Stimulated activated memory B cell treated with anti-CD40 and anti-IgM and Interleukin-4, amounts not matched to agents 10 μg/mL and 1 μg/mL and 100 μg/mL, for 72 hours (primary cell): ENCODE measurements around the gene IFITM5.
A peak's percentile ranks its signal among the peaks of the same experiment; 100 is the strongest.
"Not testable (repeated sequence)": the region's sequence is repeated elsewhere in the genome, so short reads cannot be mapped to it uniquely, and the experiment has no call there.

Experiments
- ATAC-seq: fragments of 150-1000 bp; cut with Tn5 transposase; 2 replicates; pipeline ENCODE4 v1.10.0; 2021
- H3K27ac Mint-ChIP-seq: one replicate; pipeline ENCODE4 v1.8.0; 2022; ENCODE audit warnings: mild to moderate bottlenecking, mixed read lengths
- H3K27me3 Mint-ChIP-seq: one replicate; pipeline ENCODE4 v1.8.0; 2022; ENCODE audit warnings: mixed read lengths
- H3K36me3 Mint-ChIP-seq: one replicate; pipeline ENCODE4 v1.8.0; 2022; ENCODE audit warnings: mixed read lengths
- H3K4me1 Mint-ChIP-seq: one replicate; pipeline ENCODE4 v1.8.0; 2022; ENCODE audit warnings: mixed read lengths
- H3K4me3 Mint-ChIP-seq: one replicate; pipeline ENCODE4 v1.8.0; 2022; ENCODE audit warnings: mild to moderate bottlenecking, moderate library complexity, mixed read lengths
- H3K9me3 Mint-ChIP-seq: one replicate; pipeline ENCODE4 v1.8.0; 2022; ENCODE audit warnings: mixed read lengths

The IFITM5 gene

GRCh38 chr11:318405-319120 is 19.2 kb upstream of the IFITM5 start:
- not testable (repeated sequence) for H3K27ac Mint-ChIP-seq, H3K36me3 Mint-ChIP-seq, H3K4me3 Mint-ChIP-seq, H3K9me3 Mint-ChIP-seq, H3K27me3 Mint-ChIP-seq
- peaks cover 49% of the 10 kb centered on the region for H3K4me1 Mint-ChIP-seq
- peak; percentile 71 for ATAC-seq

DNA sequence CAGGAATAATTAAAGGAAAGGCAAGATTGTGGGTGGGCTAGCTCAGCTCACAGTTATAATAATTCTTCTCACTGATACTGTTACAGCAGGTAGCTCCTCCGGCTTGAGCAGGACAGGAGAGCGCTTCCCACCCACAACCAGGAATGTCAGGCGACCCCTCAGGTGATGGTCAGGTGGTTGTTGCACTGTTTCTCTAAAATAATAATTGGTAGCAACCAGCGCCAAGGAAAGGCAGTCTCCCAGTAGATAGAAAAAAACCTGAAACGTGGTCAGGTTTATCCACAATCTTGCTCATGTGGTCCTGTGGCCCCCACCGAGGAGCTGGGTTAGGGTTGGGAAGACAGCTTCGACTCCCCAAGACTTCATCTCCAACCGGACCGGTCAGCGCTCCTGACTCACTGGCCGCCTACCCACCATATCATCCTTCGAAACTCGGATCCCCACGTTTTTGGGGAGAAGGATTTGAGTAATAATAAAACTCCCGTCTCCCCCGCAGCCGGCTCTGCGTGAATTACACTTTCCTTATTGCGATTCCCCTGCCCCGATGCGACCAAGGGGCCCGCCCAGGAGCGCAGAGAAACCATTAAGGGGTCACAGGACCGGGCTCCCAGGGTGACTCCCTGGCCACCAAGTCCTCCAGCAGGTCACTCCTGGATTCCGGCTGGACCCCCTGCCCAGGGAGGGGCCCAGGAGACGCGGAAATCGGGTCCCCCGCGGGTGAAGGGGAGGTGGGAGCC is 18.5 kb upstream of the IFITM5 start:
- not testable (repeated sequence) for H3K27me3 Mint-ChIP-seq, ATAC-seq, H3K36me3 Mint-ChIP-seq, H3K9me3 Mint-ChIP-seq, H3K4me3 Mint-ChIP-seq
- Mint-ChIP-seq H3K27ac (peak overlapping the region; percentile 59), H3K4me1 (peaks cover 56% of the 10 kb centered on the region)

GRCh38 chr11:316891-317301 is 17.6 kb upstream of the IFITM5 start:
- peaks cover 63% of the 10 kb centered on the region for H3K4me1 Mint-ChIP-seq
- no peak overlapping the region for H3K4me3 Mint-ChIP-seq
- no peak for ATAC-seq
- no peaks in the 10 kb centered on the region for H3K36me3 Mint-ChIP-seq
- H3K27me3 Mint-ChIP-seq = no peaks in the 10 kb centered on the region
- H3K9me3 Mint-ChIP-seq = no peaks in the 10 kb centered on the region
- H3K27ac Mint-ChIP-seq = peak overlapping the region; percentile 59

DNA sequence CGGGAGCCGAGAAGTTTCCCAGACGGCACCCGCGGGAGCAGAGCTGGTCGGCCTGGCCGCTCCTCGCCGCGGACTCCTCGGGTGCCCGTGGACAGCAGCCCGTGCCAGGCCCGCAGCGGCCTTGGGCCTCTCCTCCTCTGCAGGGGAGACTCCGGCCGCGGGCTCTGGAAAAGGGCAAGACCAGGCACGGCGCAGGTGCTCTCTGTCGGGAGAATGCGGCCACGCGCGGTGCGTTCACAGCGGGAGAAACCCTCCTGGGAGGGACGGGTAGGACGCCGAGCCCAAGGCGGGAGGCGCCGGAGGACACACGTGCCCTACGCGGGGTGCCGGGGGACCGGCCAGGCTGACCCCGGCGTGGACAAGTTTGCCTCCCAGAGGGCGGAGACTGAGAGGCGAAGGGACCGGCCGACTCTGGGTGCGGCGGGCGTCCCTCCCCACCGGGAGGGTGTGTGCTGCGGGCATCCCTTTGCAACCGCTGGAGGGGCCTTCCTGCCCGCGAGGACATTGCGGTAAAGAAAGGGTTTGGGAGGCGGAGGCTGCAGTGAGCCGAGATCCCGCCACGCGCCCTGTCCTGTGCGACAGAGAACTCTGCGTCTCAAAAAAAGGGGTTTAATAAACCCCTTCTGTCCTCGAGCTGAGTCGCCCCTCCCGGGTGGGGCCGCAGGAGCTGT is 16.8 kb upstream of the IFITM5 start:
- Mint-ChIP-seq H3K27ac (peak overlapping the region; percentile 59), H3K4me1 (peaks cover 66% of the 10 kb centered on the region), H3K27me3 (no peaks in the 10 kb centered on the region), H3K36me3 (no peaks in the 10 kb centered on the region), H3K9me3 (no peaks in the 10 kb centered on the region), H3K4me3 (no peak overlapping the region)
- no peak for ATAC-seq

DNA sequence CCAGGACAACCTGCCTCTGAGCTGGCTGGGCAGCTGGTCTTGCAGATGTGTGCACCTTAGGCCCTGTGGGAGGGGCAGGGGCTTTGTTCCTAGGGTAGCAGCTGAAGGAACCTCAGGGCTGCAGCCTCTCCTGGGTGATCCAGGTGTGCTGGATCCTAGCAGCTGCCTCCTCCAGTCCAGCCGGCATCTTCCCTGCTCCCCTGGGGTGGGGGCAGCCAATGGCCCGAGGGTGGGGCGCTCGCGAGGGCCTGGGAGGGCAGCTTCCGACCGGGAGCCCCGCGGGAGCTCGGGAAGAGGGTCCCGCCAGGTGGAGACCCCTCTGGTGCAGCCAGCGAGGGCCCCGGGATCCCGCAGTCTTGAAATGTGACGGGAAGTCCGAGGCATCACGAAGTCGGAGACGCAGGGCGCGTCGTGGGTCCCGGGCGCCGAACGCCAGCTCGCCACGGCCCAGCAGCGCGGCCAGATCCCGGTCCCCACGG is 16.2 kb upstream of the IFITM5 start:
- Mint-ChIP-seq H3K36me3 (no peaks in the 10 kb centered on the region), H3K4me1 (peaks cover 63% of the 10 kb centered on the region), H3K9me3 (no peaks in the 10 kb centered on the region), H3K4me3 (peak overlapping the region; percentile 91), H3K27me3 (no peaks in the 10 kb centered on the region), H3K27ac (peak overlapping the region; percentile 89)
- no peak for ATAC-seq

DNA sequence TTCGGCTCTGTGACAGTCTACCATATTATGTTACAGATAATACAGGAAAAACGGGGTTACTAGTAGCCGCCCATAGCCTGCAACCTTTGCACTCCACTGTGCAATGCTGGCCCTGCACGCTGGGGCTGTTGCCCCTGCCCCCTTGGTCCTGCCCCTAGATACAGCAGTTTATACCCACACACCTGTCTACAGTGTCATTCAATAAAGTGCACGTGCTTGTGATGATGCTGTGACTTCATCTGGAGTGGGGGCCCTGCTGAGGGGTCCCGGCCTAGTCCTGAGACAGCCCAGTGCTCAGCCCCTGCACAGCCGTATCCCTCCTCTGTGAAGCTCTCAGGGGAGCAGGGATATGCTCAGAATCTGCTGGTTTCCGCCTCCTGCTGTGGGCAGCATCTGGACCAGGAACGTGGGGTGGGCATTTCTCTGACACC is 15.7 kb upstream of the IFITM5 start:
- H3K36me3 Mint-ChIP-seq = no peaks in the 10 kb centered on the region
- H3K4me1 Mint-ChIP-seq = peaks cover 58% of the 10 kb centered on the region
- no peaks in the 10 kb centered on the region for H3K9me3 Mint-ChIP-seq
- H3K27ac Mint-ChIP-seq = peak overlapping the region; percentile 89
- H3K27me3 Mint-ChIP-seq = no peaks in the 10 kb centered on the region
- peak overlapping the region; percentile 91 for H3K4me3 Mint-ChIP-seq
- ATAC-seq = no peak

DNA sequence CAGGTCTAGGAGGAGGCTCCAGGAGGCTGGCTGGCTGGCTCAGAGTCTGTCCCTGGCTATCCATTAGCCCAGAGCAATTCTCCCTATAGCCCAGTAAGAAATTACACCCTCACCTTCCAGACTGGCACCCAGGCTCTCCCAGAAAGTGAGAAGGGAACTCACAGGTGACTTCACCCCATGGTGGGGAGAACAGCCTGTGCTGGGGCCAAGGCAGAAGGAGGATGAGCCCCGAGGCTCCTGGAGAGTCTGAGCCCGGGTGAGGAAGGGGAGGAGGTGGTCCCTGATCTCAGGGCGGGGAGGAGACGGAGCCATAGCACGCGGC is 15.2 kb upstream of the IFITM5 start:
- Mint-ChIP-seq H3K27ac (peak overlapping the region; percentile 89), H3K4me1 (peaks cover 58% of the 10 kb centered on the region), H3K4me3 (peak overlapping the region; percentile 91)
- H3K36me3 Mint-ChIP-seq, H3K27me3 Mint-ChIP-seq, H3K9me3 Mint-ChIP-seq, ATAC-seq: not testable (repeated sequence)

- peak within 1 kb of the TSS; percentile 91 for H3K4me3 Mint-ChIP-seq
- H3K27me3 Mint-ChIP-seq = no peaks in the 10 kb centered on the region
- H3K4me1 Mint-ChIP-seq = peaks cover 61% of the 10 kb centered on the region
- peak within 1 kb of the TSS; percentile 89 for H3K27ac Mint-ChIP-seq
- no peaks in the 10 kb centered on the region for H3K9me3 Mint-ChIP-seq
- no peaks in the 10 kb centered on the region for H3K36me3 Mint-ChIP-seq
- ATAC-seq = peak; percentile 62
Measured at GRCh38 chr11:313787-314553, 14.6 kb upstream of the IFITM5 start, which contains the start of gene IFITM1. Gene IFITM1 (plus strand): TSS chr11:314040. CDS start chr11:314171, 131 bp downstream.

DNA sequence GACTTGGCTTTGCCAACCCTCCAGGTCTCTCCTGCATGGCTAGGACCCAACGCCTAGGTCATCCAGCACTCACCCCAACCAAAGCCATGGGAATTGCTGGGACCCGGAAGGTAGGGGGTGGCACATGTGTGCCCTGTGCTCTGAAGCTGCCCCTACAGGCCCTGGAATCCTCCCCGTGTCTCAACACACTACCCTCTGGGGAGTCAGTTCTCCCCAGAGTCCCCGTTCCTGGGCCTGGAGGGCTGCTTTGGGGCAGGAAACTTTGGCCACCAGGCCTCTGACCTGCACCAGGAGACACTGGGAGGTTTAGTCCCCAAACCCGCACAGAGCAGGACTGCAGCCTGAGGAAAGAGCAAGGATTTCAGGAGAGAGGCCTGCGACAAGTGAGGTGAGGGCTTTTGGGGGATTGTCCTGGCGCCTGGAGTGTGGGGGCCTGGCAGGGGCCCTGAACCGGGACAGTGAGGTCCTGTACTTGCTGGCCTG is 14.0 kb upstream of the IFITM5 start:
- no peak for ATAC-seq
- Mint-ChIP-seq H3K27me3 (no peaks in the 10 kb centered on the region), H3K9me3 (no peaks in the 10 kb centered on the region), H3K27ac (peak overlapping the region; percentile 89), H3K4me3 (peak overlapping the region; percentile 91), H3K36me3 (no peaks in the 10 kb centered on the region), H3K4me1 (peaks cover 67% of the 10 kb centered on the region)

GRCh38 chr11:312092-312816 is 12.9 kb upstream of the IFITM5 start:
- H3K9me3 Mint-ChIP-seq = no peaks in the 10 kb centered on the region
- H3K4me3 Mint-ChIP-seq = peak overlapping the region; percentile 56
- no peaks in the 10 kb centered on the region for H3K36me3 Mint-ChIP-seq
- no peaks in the 10 kb centered on the region for H3K27me3 Mint-ChIP-seq
- H3K4me1 Mint-ChIP-seq = peaks cover 67% of the 10 kb centered on the region
- ATAC-seq = no peak
- H3K27ac Mint-ChIP-seq = peak overlapping the region; percentile 89

GRCh38 chr11:311013-311748 is 11.9 kb upstream of the IFITM5 start:
- peak; percentile 67 for ATAC-seq
- Mint-ChIP-seq H3K4me3 (peak overlapping the region; percentile 56), H3K27ac (peak overlapping the region; percentile 64), H3K4me1 (peaks cover 59% of the 10 kb centered on the region)
- not testable (repeated sequence) for H3K9me3 Mint-ChIP-seq, H3K27me3 Mint-ChIP-seq, H3K36me3 Mint-ChIP-seq

DNA sequence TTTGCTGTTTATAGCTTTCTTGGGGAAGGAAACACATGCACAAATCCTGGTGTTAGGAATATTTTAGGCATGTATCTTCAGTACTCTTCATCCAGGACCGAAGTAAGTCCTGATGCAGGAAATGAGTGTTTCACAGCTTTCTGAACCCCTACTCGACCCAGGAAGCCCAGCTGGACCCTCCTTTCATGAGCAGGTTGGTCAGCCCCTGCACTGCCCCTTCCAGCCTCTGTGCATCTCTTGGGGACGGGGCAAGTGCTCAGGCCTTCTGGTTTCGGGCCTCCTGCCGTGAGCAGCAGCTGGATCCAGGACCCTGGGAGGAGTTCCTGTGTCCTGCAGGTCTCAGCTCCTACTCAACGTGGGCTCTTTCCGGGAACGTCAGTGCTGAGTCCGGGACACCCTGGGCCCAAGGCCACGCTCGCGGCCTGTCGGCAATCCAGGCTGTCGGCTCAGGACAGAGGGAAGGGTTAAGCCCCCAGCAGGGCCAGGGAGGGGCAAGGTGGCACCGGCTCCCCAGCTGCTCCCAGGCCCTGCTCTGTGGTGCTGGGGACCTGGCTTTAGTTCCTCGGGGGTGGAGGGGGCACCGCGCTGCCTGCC is 10.8 kb upstream of the IFITM5 start:
- H3K36me3 Mint-ChIP-seq, H3K27me3 Mint-ChIP-seq, H3K9me3 Mint-ChIP-seq, ATAC-seq: not testable (repeated sequence)
- Mint-ChIP-seq H3K27ac (peak overlapping the region; percentile 99), H3K4me3 (peak overlapping the region; percentile 40), H3K4me1 (peaks cover 55% of the 10 kb centered on the region)

GRCh38 chr11:308740-309665 is 9.7 kb upstream of the IFITM5 start:
- Mint-ChIP-seq H3K4me3 (peak overlapping the region; percentile 95), H3K27ac (peak overlapping the region; percentile 99), H3K4me1 (peaks cover 45% of the 10 kb centered on the region)
- not testable (repeated sequence) for H3K36me3 Mint-ChIP-seq, H3K9me3 Mint-ChIP-seq, H3K27me3 Mint-ChIP-seq, ATAC-seq
